Stimulated activated naive CD8-positive, alpha-beta T cell treated with anti-CD3 and anti-CD28 coated beads, Interleukin-15, amount 100 ng/mL, for 72 hours (primary cell): Measurements from ENCODE around the gene GLCCI1.
A peak's percentile ranks its signal among the peaks of the same experiment; 100 is the strongest.

Experiments used
- ATAC-seq: fragments of 150-1000 bp; cut with Tn5 transposase; 2 replicates; pipeline ENCODE4 v1.10.0; 2021; ENCODE audit warnings: mild to moderate bottlenecking, moderate library complexity
- DNase-seq, 2 donors: peaks; one replicate each; pipeline ENCODE4 v3.0.0; 2021 to 2022
- H3K27ac Mint-ChIP-seq, 2 donors: one replicate each; pipeline ENCODE4 v1.8.0; 2022; ENCODE audit warnings: mild to moderate bottlenecking in 2 of 2, mixed read lengths in 2 of 2, moderate library complexity in 2 of 2
- H3K27me3 Mint-ChIP-seq: one replicate; pipeline ENCODE4 v1.8.0; 2022; ENCODE audit warnings: mixed read lengths
- H3K4me1 Mint-ChIP-seq: one replicate; pipeline ENCODE4 v1.8.0; 2022; ENCODE audit warnings: mild to moderate bottlenecking, mixed read lengths
- H3K4me3 Mint-ChIP-seq, 2 donors: one replicate each; pipeline ENCODE4 v1.8.0; 2022; ENCODE audit warnings: mild to moderate bottlenecking in 2 of 2, mixed read lengths in 2 of 2, moderate library complexity in 1 of 2
- H3K9me3 Mint-ChIP-seq, 2 donors: one replicate each; pipeline ENCODE4 v1.8.0; 2022; ENCODE audit warnings: mixed read lengths in 2 of 2

GLCCI1 gene

GRCh38 chr7:8131694-8132605, 163.4 kb downstream of the GLCCI1 start:
- H3K27ac Mint-ChIP-seq: peak overlapping the region in 1 of 2 donors; percentile 15
- peak overlapping the region; percentile 47 to 65 for H3K4me3 Mint-ChIP-seq
- ATAC-seq (peak; percentile 48), DNase-seq (no peak)
- no peaks in the 10 kb centered on the region for H3K27me3 Mint-ChIP-seq
- no peaks in the 10 kb centered on the region for H3K9me3 Mint-ChIP-seq
- H3K4me1 Mint-ChIP-seq: peaks cover 89% of the 10 kb centered on the region

- ATAC-seq (no peak), DNase-seq (no peak)
- Mint-ChIP-seq H3K4me1 (peaks cover 75% of the 10 kb centered on the region), H3K4me3 (no peak overlapping the region), H3K27ac (peak overlapping the region in 1 of 2 donors; percentile 43), H3K27me3 (no peaks in the 10 kb centered on the region), H3K9me3 (no peaks in the 10 kb centered on the region)
These were observed 164.7 kb downstream of the GLCCI1 start for GRCh38 chr7:8133188-8133848.

GRCh38 chr7:8134089-8134733, 165.6 kb downstream of the GLCCI1 start:
- ATAC-seq (peak; percentile 88), DNase-seq (peak; percentile 55 to 74)
- Mint-ChIP-seq H3K27ac (peak overlapping the region; percentile 2 to 75), H3K9me3 (no peaks in the 10 kb centered on the region), H3K4me3 (peak overlapping the region; percentile 27 to 55), H3K27me3 (no peaks in the 10 kb centered on the region), H3K4me1 (peaks cover 67% of the 10 kb centered on the region)

DNA sequence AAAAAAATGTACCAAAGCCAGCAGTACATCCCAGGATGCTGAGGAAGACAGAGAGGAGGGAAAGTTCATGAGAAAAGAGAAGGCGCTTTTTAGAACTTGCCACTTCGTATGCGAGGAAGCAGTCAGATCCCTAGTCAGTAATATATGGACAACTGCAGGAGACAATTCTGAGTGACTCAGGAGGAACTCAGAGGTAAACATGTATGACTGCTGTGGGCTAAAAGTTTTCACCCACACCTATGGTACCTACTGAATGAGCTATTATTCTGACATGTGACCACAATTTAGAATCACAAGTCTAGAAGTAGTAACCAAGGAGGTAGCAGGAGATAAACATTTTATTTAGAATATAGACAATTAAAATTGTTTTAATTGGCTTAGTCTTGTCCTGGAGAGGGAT, 166.8 kb downstream of the GLCCI1 start:
- ATAC-seq: peak; percentile 48
- Mint-ChIP-seq H3K27ac (no peak overlapping the region), H3K27me3 (no peaks in the 10 kb centered on the region)

DNA sequence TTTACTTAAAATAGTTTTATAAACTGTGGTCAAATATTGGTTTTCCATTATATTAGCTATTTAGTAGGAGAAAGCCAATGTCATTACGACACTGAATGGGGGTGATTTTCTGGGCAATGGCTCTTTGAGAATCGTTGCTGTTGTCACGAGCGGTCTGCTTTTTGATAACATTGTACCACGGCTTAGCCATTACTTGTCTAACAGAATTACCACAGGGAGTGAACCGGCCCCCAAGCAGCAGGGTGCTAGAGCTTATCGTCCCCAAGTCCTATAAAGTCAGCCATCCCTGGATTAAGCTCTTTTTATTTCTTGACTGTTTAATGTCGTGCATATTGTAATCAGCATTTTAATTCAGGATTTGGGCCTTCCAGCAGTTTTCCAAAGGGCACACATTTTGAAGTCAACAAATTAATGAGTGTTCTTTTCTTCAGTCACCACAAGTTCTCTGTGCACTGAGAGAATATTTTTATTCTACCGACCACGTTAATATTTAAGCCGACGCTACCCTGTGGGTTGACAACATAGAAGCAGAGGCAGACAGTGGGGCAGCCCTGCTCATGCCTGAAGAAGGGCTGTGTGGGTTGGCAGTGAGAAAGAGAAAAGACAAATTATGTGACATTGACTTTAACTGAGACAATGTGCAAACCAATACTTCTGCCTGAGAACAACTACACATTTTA, 167.6 kb downstream of the GLCCI1 start:
- H3K27me3 Mint-ChIP-seq: no peaks in the 10 kb centered on the region
- no peak overlapping the region for H3K27ac Mint-ChIP-seq

More for the DNA sequence above, 166.8 kb downstream of the GLCCI1 start:
- H3K9me3 Mint-ChIP-seq: no peaks in the 10 kb centered on the region
- H3K4me3 Mint-ChIP-seq: no peak overlapping the region
- H3K4me1 Mint-ChIP-seq: peaks cover 56% of the 10 kb centered on the region
- DNase-seq: no peak

More for the DNA sequence above, 167.6 kb downstream of the GLCCI1 start:
- no peak for ATAC-seq
- no peaks in the 10 kb centered on the region for H3K9me3 Mint-ChIP-seq
- DNase-seq: no peak
- H3K4me1 Mint-ChIP-seq: peaks cover 48% of the 10 kb centered on the region
- no peak overlapping the region for H3K4me3 Mint-ChIP-seq
